OCI-LY1 (cell line): ENCODE data around the gene ST3GAL4.
"Not testable (repeated sequence)": the region's sequence is repeated elsewhere in the genome, so short reads cannot be mapped to it uniquely, and the experiment has no call there.

Experiments
- H2AFZ ChIP-seq: fragments of 200-600 bp; sonication (generic), shearing (Covaris generic); 2 replicates; pipeline ENCODE4 v1.6.0; 2014; ENCODE audit warnings: antibody characterized with exemption, mild to moderate bottlenecking, low read length
- H3F3A ChIP-seq: fragments of 200-600 bp; sonication (generic), shearing (Covaris generic); 2 replicates; pipeline ENCODE4 v1.6.0; 2014; ENCODE audit warnings: mild to moderate bottlenecking, antibody characterized with exemption, low read length, moderate library complexity; ENCODE audit not compliant: insufficient read depth
- H3K27ac ChIP-seq: fragments of 200-600 bp; sonication (generic); 2 replicates; pipeline ENCODE4 v1.5.1; 2014; ENCODE audit warnings: low read length, mixed run types, mild to moderate bottlenecking, low read depth; ENCODE audit not compliant: poor library complexity, severe bottlenecking
- H3K27me3 ChIP-seq: fragments of 200-600 bp; sonication (generic); 2 replicates; pipeline ENCODE4 v1.6.0; 2014; ENCODE audit warnings: antibody characterized with exemption, mild to moderate bottlenecking, low read length, moderate library complexity; ENCODE audit not compliant: insufficient read depth
- H3K36me3 ChIP-seq: fragments of 200-600 bp; sonication (generic); 2 replicates; pipeline ENCODE4 v1.6.1; 2014; ENCODE audit warnings: mild to moderate bottlenecking, antibody characterized with exemption, low read length, moderate library complexity, mixed read lengths; ENCODE audit not compliant: insufficient read depth
- H3K4me1 ChIP-seq: fragments of 200-600 bp; sonication (generic); 2 replicates; pipeline ENCODE4 v1.5.1; 2014; ENCODE audit warnings: mild to moderate bottlenecking, low read length, moderate library complexity; ENCODE audit not compliant: insufficient read depth, severe bottlenecking
- H3K4me2 ChIP-seq: fragments of 200-600 bp; sonication (generic), shearing (Covaris generic); 2 replicates; pipeline ENCODE4 v1.6.1; 2014; ENCODE audit warnings: low read length
- H3K4me3 ChIP-seq: fragments of 200-600 bp; sonication (generic); 2 replicates; pipeline ENCODE4 v1.5.1; 2014; ENCODE audit warnings: low read length, low read depth, mild to moderate bottlenecking, mixed read lengths; ENCODE audit not compliant: poor library complexity, severe bottlenecking
- H3K79me2 ChIP-seq: fragments of 200-600 bp; shearing (Covaris generic); 2 replicates; pipeline ENCODE4 v1.6.1; 2016; ENCODE audit warnings: mixed run types, low read length, mixed read lengths; ENCODE audit not compliant: insufficient read depth
- H3K9ac ChIP-seq: fragments of 200-600 bp; sonication (generic), shearing (Covaris generic); 2 replicates; pipeline ENCODE4 v1.6.1; 2014; ENCODE audit warnings: mild to moderate bottlenecking, low read length, mixed read lengths
- H3K9me2 ChIP-seq: fragments of 200-600 bp; sonication (generic), shearing (Covaris generic); 2 replicates; pipeline ENCODE4 v1.6.1; 2014; ENCODE audit warnings: low read depth, mild to moderate bottlenecking, low read length, mixed read lengths
- H3K9me3 ChIP-seq: fragments of 200-600 bp; shearing (Covaris generic); 2 replicates; pipeline ENCODE4 v1.6.1; 2014; ENCODE audit warnings: low read length, mixed read lengths
- H4K20me1 ChIP-seq: fragments of 200-600 bp; sonication (generic), shearing (Covaris generic); 2 replicates; pipeline ENCODE4 v1.6.0; 2016; ENCODE audit warnings: mild to moderate bottlenecking, low read length; ENCODE audit not compliant: insufficient read depth
- EZH2 ChIP-seq: fragments of 200-600 bp; sonication (generic), shearing (Covaris generic); IDR thresholded peaks from 2 replicates; pipeline ENCODE4 v1.8.0; 2017; ENCODE audit warnings: borderline replicate concordance, mixed run types, mild to moderate bottlenecking, antibody characterized with exemption, low read length, moderate library complexity, mixed read lengths
- TF ChIP-seq, protein P1 (sequence below): fragments of 200-600 bp; sonication (generic), shearing (Covaris generic); IDR thresholded peaks from 2 replicates; pipeline ENCODE4 v1.5.1; 2017; ENCODE audit warnings: mild to moderate bottlenecking, antibody characterized with exemption, low read length, moderate library complexity, mixed read lengths

Gene ST3GAL4

GRCh38 chr11:126394036-126394435 is 38.5 kb downstream of the ST3GAL4 start:
- Histone ChIP-seq H3K9me3 (no peaks in the 10 kb centered on the region), H3K4me2 (no peak overlapping the region), H3K36me3 (no peaks in the 10 kb centered on the region), H3K4me3 (no peak overlapping the region), H3K9ac (no peak overlapping the region), H3K79me2 (no peaks in the 10 kb centered on the region), H3K4me1 (no peaks in the 10 kb centered on the region), H4K20me1 (no peaks in the 10 kb centered on the region), H2AFZ (no peak overlapping the region), H3K27me3 (no peaks in the 10 kb centered on the region), H3K27ac (no peak overlapping the region), H3F3A (no peaks in the 10 kb centered on the region), H3K9me2 (no peaks in the 10 kb centered on the region)
- TF ChIP-seq, protein P1, sequence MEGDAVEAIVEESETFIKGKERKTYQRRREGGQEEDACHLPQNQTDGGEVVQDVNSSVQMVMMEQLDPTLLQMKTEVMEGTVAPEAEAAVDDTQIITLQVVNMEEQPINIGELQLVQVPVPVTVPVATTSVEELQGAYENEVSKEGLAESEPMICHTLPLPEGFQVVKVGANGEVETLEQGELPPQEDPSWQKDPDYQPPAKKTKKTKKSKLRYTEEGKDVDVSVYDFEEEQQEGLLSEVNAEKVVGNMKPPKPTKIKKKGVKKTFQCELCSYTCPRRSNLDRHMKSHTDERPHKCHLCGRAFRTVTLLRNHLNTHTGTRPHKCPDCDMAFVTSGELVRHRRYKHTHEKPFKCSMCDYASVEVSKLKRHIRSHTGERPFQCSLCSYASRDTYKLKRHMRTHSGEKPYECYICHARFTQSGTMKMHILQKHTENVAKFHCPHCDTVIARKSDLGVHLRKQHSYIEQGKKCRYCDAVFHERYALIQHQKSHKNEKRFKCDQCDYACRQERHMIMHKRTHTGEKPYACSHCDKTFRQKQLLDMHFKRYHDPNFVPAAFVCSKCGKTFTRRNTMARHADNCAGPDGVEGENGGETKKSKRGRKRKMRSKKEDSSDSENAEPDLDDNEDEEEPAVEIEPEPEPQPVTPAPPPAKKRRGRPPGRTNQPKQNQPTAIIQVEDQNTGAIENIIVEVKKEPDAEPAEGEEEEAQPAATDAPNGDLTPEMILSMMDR = no peak
- TF ChIP-seq EZH2 = no peak

DNA sequence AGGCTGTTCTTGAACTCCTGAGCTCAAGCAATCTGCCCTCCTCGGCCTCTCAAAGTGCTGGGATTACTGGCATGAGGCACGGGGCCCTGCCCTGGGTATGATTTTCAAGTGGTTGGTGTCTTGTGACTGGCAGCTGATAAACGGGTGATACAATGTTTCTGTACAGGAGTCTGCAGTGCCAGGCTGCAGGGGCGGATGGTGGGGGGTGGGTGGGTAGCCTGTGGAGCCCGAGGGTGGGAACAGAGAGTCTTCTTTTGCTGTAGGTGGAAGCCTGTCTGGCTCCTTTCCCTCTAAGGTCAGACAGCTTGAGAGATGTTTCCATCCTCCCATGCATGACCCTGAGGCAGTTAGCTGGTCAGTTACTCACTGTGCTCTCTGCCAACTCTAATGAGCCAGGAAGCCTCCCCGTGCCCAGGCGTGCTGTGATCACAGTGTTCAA is 39.2 kb downstream of the ST3GAL4 start:
- H3K9me3 ChIP-seq, H3K36me3 ChIP-seq, H3K4me2 ChIP-seq, H3F3A ChIP-seq, H3K4me3 ChIP-seq, H3K9ac ChIP-seq, H3K27ac ChIP-seq, H3K9me2 ChIP-seq, H3K27me3 ChIP-seq, H3K4me1 ChIP-seq, H3K79me2 ChIP-seq, H2AFZ ChIP-seq, H4K20me1 ChIP-seq: not testable (repeated sequence)

DNA sequence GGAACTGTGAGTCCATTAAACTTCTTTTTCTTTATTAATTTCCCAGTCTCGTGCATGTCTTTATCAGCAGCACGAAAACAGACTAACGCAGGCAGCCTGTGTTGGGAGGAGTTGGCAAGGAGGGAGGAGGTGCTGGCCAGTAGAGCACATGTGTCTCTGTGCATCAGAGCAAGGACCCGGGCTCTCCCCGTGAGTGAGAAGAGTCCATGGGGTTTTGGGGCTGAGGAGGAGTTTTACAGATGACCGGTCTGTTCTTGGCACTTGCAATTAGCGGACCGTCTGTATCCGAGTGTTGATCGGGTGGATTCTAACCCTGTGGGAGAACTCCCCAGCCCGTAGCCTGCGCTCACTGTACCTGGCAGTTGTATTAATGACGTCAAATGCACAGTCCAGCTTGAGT is 40.3 kb downstream of the ST3GAL4 start:
- not testable (repeated sequence) for H3K4me3 ChIP-seq

DNA sequence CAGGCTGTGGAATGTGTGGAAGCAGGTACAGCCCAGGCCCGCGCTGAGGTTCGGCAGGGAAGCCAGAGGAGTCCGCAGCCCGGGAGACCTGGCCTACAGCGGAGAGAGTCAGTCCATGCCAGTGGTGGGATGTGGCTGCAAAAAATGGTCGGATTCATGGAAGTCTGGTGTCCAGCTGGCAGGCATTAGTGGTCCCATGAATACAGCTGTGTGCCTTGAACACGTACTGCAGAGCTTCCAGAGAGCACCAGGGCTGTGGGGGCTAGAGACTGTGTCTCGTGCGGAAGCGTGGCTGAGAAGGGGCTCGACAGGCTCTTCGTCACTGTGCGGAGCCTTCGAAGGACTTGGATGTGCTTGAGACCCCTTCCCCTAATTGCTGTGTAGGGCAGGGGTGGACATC is 40.8 kb downstream of the ST3GAL4 start:
- not testable (repeated sequence) for H3K4me3 ChIP-seq, H2AFZ ChIP-seq, H3K9me3 ChIP-seq, H3F3A ChIP-seq, H3K4me1 ChIP-seq, H4K20me1 ChIP-seq, H3K9ac ChIP-seq, H3K36me3 ChIP-seq, H3K27ac ChIP-seq, H3K27me3 ChIP-seq, H3K4me2 ChIP-seq, H3K9me2 ChIP-seq, H3K79me2 ChIP-seq

More for the DNA sequence above, 40.3 kb downstream of the ST3GAL4 start:
- not testable (repeated sequence) for H4K20me1 ChIP-seq, H3K27ac ChIP-seq, H3F3A ChIP-seq, H3K9me3 ChIP-seq, H3K4me2 ChIP-seq, H3K79me2 ChIP-seq, H3K36me3 ChIP-seq, H2AFZ ChIP-seq, H3K27me3 ChIP-seq, H3K4me1 ChIP-seq, H3K9me2 ChIP-seq, H3K9ac ChIP-seq

DNA sequence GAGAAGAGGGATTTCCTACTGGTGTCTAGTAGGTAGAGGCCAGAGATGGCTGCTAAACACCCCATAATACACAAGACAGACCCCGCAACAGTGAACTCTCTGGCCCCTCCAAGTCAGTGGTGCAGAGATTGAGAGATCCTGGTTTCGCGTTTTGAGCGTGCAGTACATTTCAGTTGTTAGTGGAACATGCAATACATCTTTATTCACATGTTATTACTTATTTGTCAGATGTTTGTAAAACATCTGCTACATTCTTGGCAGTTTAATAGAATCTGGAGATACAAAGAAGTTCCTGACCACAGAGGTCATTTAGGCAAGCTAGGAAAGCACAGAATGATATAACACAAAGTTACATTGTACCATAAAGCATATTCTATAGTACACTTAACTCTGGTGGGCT is 41.5 kb downstream of the ST3GAL4 start:
- Histone ChIP-seq H3K79me2 (no peaks in the 10 kb centered on the region), H3K27me3 (no peaks in the 10 kb centered on the region; the same call in 1 of the 2 replicates), H3K9me3 (no peaks in the 10 kb centered on the region), H3F3A (no peaks in the 10 kb centered on the region), H3K4me3 (no peak overlapping the region), H3K4me1 (no peaks in the 10 kb centered on the region), H3K36me3 (no peaks in the 10 kb centered on the region), H3K27ac (no peak overlapping the region), H3K9me2 (no peaks in the 10 kb centered on the region), H2AFZ (no peak overlapping the region), H3K4me2 (no peak overlapping the region), H4K20me1 (no peaks in the 10 kb centered on the region), H3K9ac (no peak overlapping the region)
- no peak for TF ChIP-seq EZH2
- TF ChIP-seq, protein P1 = no peak
